WERI-Rb-1 (cell line): ENCODE data around the gene RBCK1.

ENCODE experiments used
- DNase-seq: peaks from one replicate; pipeline ENCODE4 v3.0.0-alpha.2; 2020
- H3K27ac ChIP-seq: fragments of 250-450 bp; sonication (Bioruptor Pico); 2 replicates; pipeline ENCODE4 v1.5.1; 2020; ENCODE audit warnings: mild to moderate bottlenecking, moderate library complexity
- H3K27me3 ChIP-seq: fragments of 250-450 bp; sonication (Bioruptor Pico); 2 replicates; pipeline ENCODE4 v1.5.1; 2021; ENCODE audit warnings: mild to moderate bottlenecking, low read depth, moderate library complexity; ENCODE audit not compliant: insufficient read depth, severe bottlenecking
- H3K36me3 ChIP-seq: fragments of 250-450 bp; sonication (Bioruptor Pico); 2 replicates; pipeline ENCODE4 v1.5.1; 2020; ENCODE audit warnings: mild to moderate bottlenecking, moderate library complexity
- H3K4me3 ChIP-seq: 2 replicates; pipeline ENCODE4 v1.5.1; 2011; ENCODE audit warnings: low read depth, mild to moderate bottlenecking, control low read depth, low read length
- H3K9me3 ChIP-seq: fragments of 250-450 bp; sonication (Bioruptor Pico); 2 replicates; pipeline ENCODE4 v1.5.1; 2021; ENCODE audit warnings: mild to moderate bottlenecking, moderate library complexity; ENCODE audit not compliant: severe bottlenecking
- TF ChIP-seq, protein P1 (sequence below): IDR thresholded peaks from 2 replicates; pipeline ENCODE4 v1.5.1; 2011; ENCODE audit warnings: low read depth, mild to moderate bottlenecking, control low read depth, inconsistent platforms, low read length

The RBCK1 gene

DNA sequence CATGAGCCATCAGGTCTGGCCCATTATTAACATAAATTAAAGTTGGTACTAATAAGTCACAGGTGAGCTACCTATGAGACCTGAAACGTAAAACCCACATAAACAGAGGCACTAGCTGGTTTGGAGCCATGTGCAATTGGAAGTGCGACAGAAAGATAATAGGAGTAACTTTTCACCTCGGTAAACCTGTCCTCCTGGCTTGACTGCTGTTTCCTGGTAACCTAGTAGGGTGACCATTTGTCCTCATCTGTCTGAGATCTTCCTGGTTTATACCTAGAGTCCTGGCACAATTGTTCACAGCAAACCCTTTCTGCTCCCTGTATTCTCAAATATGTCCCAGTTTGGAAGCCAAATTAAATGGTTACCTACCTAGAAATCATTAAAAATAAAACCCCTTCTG, 46.9 kb downstream of the RBCK1 start:
- TF ChIP-seq, protein P1, sequence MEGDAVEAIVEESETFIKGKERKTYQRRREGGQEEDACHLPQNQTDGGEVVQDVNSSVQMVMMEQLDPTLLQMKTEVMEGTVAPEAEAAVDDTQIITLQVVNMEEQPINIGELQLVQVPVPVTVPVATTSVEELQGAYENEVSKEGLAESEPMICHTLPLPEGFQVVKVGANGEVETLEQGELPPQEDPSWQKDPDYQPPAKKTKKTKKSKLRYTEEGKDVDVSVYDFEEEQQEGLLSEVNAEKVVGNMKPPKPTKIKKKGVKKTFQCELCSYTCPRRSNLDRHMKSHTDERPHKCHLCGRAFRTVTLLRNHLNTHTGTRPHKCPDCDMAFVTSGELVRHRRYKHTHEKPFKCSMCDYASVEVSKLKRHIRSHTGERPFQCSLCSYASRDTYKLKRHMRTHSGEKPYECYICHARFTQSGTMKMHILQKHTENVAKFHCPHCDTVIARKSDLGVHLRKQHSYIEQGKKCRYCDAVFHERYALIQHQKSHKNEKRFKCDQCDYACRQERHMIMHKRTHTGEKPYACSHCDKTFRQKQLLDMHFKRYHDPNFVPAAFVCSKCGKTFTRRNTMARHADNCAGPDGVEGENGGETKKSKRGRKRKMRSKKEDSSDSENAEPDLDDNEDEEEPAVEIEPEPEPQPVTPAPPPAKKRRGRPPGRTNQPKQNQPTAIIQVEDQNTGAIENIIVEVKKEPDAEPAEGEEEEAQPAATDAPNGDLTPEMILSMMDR: no peak
- H3K9me3 ChIP-seq: no peaks in the 10 kb centered on the region
- no peak for DNase-seq
- peaks cover 11% of the 10 kb centered on the region; the same call in 1 of the 2 replicates for H3K36me3 ChIP-seq
- no peaks in the 10 kb centered on the region for H3K27me3 ChIP-seq
- no peak overlapping the region for H3K4me3 ChIP-seq
- no peak overlapping the region for H3K27ac ChIP-seq

DNA sequence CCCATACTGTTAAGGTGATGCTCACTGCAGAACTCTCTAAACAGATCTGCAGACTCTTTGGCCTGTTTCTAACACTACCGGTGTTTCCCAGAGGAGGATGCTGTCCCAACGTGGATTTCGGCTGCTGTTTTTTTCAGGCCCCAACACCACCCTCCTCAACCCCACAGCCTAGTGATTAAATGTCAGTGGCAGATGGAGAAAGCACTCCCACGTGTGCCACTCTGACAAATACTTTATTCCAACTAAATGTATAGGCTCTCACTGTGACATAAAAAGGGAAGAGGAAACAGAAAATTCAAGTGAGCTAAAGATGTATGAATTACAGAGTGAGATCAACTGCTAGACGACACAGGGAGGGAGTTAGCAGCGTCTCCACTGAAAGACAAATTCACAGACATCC, 50.7 kb downstream of the RBCK1 start:
- TF ChIP-seq, protein P1: no peak
- no peaks in the 10 kb centered on the region for H3K36me3 ChIP-seq
- no peak overlapping the region for H3K4me3 ChIP-seq
- no peaks in the 10 kb centered on the region for H3K27me3 ChIP-seq
- H3K27ac ChIP-seq: no peak overlapping the region
- DNase-seq: no peak
- H3K9me3 ChIP-seq: no peaks in the 10 kb centered on the region

DNA sequence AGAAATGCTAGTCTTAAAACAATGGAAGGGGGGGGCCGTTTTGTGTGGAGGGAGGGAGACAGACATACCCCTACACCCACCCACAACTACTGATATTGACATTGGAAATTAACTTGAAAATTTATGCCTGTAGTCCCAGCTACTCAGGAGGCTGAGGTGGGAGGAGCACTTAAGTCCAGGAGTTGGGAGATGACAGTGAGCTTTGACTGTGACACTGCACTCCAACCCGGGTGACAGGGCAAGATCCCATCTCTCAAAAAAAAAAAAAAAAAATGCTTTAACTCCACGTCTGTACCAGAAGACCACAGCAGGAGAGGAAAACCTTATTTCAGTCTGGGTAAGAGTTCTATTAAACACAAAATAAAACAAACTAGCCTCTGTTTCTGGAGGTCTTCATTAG, 52.1 kb downstream of the RBCK1 start:
- Histone ChIP-seq H3K27ac (no peak overlapping the region), H3K4me3 (no peak overlapping the region)
- no peak for DNase-seq

DNA sequence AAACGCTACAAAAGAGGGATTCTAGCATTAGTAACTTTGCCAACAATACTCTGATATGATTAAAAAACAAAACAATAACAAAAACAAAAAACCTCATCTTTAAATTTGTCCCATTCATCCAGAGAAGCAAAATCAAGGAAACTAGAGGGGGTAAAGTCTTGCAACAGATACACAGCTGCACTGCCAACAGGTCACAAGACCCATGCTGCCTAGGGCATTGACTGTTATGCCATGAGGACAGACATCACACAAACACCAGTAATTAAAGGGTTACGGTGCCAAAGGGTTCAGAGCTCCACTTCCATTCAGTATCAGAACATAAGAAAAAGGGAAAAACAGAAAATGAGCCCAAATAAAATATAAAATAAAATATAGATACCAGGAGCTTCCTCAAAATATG, 52.6 kb downstream of the RBCK1 start:
- TF ChIP-seq, protein P1: no peak
- no peak overlapping the region for H3K27ac ChIP-seq
- no peaks in the 10 kb centered on the region for H3K36me3 ChIP-seq
- no peaks in the 10 kb centered on the region for H3K9me3 ChIP-seq
- H3K27me3 ChIP-seq: no peaks in the 10 kb centered on the region
- DNase-seq: no peak
- no peak overlapping the region for H3K4me3 ChIP-seq

More for the DNA sequence above, 52.1 kb downstream of the RBCK1 start:
- H3K9me3 ChIP-seq: no peaks in the 10 kb centered on the region
- TF ChIP-seq, protein P1: no peak
- no peaks in the 10 kb centered on the region for H3K27me3 ChIP-seq
- H3K36me3 ChIP-seq: no peaks in the 10 kb centered on the region

DNA sequence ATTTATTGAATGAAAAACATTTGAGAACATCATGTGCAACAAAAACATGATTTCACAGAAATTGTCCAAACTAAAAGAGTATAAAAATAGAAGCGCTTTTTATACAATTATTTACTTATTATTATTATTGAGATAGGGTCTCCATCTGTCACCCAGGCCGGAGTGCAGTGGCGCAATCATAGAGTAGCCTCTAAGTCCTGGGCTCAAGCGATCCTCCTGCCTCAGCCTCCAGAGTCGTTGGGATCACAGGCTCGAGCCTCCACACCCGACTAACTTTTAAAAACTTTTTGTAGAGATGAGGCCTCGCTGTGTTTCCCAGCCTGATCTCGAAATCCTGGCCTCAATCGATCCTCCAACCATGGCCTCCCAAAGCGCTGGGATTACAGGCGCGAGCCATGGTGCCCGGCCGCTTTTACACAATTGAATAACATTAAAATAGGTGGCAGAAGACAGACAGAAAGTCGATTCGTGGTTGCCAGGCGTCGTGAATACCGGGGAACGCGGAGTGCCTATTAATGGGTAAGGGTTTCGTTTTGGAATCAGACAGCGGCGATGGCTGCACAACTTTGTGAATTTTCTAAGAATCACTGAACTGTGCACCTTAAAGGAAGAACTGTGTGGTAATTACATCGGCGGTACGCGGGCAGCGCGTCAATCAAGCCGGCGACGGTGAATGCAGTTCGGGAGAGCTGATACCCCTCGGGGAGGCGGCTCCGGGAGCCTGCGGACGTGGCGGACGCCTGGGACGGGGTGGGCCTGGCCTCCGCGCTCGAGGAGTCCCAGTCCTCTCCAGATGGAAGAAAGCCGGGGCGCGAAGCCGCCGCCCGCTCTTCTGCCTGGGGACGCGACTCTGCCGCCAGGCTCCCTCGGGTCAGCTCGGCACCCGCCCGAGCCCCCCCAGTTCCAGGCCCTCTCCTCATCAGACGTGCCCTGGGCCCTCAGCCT, 53.4 kb downstream of the RBCK1 start:
- H3K4me3 ChIP-seq: peak overlapping the region; percentile 83
- TF ChIP-seq, protein P1: no peak
- DNase-seq: peak; percentile 51

More for the DNA sequence above, 53.4 kb downstream of the RBCK1 start:
- no peaks in the 10 kb centered on the region for H3K27me3 ChIP-seq
- H3K36me3 ChIP-seq: no peaks in the 10 kb centered on the region
- H3K27ac ChIP-seq: peak overlapping the region; percentile 82
- H3K9me3 ChIP-seq: no peaks in the 10 kb centered on the region
